ENCODE measurements around the gene RYR3. TPM values are rescaled to one million over a fixed set of nuclear protein-coding genes. Genes with fewer than 3 reads are reported as not detected.

RYR3 gene
- total and polyA plus RNA-seq, 7 experiments from 2014 or later, result 0.10 to 5.3 (median 1.2) TPM; not detected in 3

- no peaks in the 10 kb centered on the region for H3K9me3 ChIP-seq (ENCODE audit: control insufficient read depth in 2 of 3, low read length in 3 of 3)
- H3K9me3 Mint-ChIP-seq, result no peaks in the 10 kb centered on the region
- peaks cover 0 to 10% (median 5%) of the 10 kb centered on the region in 5 donors for H3K27me3 Mint-ChIP-seq
- ChIA-PET POLR2A (no interaction called here), CTCF (no interaction called here)
- DNase-seq (no peak), ATAC-seq (no peak)
- no peak overlapping the region for H3K27ac Mint-ChIP-seq
- H3K4me1 Mint-ChIP-seq, result no peaks in the 10 kb centered on the region
- intact Hi-C loops (cut with micrococcal nuclease), result no loop called here
- H3K36me3 ChIP-seq (ENCODE audit: control insufficient read depth in 2 of 3, insufficient read depth in 3 of 3, low read length in 3 of 3), result no peaks in the 10 kb centered on the region
- no peak overlapping the region for H3K4me3 Mint-ChIP-seq
- H3K36me3 Mint-ChIP-seq, result no peaks in the 10 kb centered on the region
- no peaks in the 10 kb centered on the region for H3K4me1 ChIP-seq (ENCODE audit: control insufficient read depth in 2 of 2, insufficient read depth in 2 of 2, low read length in 2 of 2)
- no peak overlapping the region for H3K4me3 ChIP-seq (ENCODE audit: low read length)
- H3K27me3 ChIP-seq (ENCODE audit: control insufficient read depth in 2 of 2, insufficient read depth in 2 of 2, low read length in 2 of 2), result no peaks in the 10 kb centered on the region
- H3K27ac ChIP-seq (ENCODE audit: low read depth, low read length), result no peak overlapping the region
These were observed 47.5 kb downstream of the RYR3 start for GRCh38 chr15:33358306-33358705.

- Histone ChIP-seq H3K9me3 (ENCODE audit: control insufficient read depth in 2 of 3, low read length in 3 of 3) (no peaks in the 10 kb centered on the region), H3K27ac (ENCODE audit: low read depth, low read length) (no peak overlapping the region), H3K4me3 (ENCODE audit: low read length) (no peak overlapping the region), H3K4me1 (ENCODE audit: control insufficient read depth in 2 of 2, insufficient read depth in 2 of 2, low read length in 2 of 2) (no peaks in the 10 kb centered on the region), H3K36me3 (ENCODE audit: control insufficient read depth in 2 of 3, insufficient read depth in 3 of 3, low read length in 3 of 3) (no peaks in the 10 kb centered on the region), H3K27me3 (ENCODE audit: control insufficient read depth in 2 of 2, insufficient read depth in 2 of 2, low read length in 2 of 2) (no peaks in the 10 kb centered on the region)
- Mint-ChIP-seq H3K9me3 (no peaks in the 10 kb centered on the region), H3K36me3 (no peaks in the 10 kb centered on the region), H3K27ac (no peak overlapping the region), H3K4me1 (no peaks in the 10 kb centered on the region), H3K4me3 (no peak overlapping the region), H3K27me3 (peaks cover 5 to 20% (median 14%) of the 10 kb centered on the region in 5 donors)
- intact Hi-C loops (cut with micrococcal nuclease), result no loop called here
- ATAC-seq (no peak), DNase-seq (no peak)
- ChIA-PET CTCF (no interaction called here), POLR2A (no interaction called here)
These were observed 50.1 kb downstream of the RYR3 start for GRCh38 chr15:33360886-33361285.

- Mint-ChIP-seq H3K4me1 (peaks cover 0 to 2% (median 0%) of the 10 kb centered on the region in 7 donors), H3K27me3 (peaks cover 1 to 26% (median 16%) of the 10 kb centered on the region in 5 donors)
These were observed 59.3 kb downstream of the RYR3 start for GRCh38 chr15:33369941-33370622.

DNA sequence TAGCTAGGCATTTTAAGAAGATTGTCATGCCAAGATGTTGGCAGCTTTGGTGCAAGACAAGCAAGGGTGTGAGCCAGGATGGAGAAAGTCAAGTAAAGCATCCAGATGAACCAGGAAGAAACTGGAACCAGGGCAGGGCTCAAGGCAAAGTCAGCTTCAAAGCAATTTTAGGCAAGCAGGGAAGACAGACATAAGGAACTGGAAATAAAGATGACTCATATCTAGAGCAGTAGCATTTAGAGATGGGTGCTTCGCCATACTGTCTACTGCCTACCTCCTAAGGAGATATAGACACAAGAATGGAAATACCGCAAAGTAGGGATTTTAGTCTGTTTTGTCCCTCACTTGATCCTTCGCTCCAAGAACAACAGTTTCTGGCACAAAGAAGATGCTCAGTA is 59.9 kb downstream of the RYR3 start:
- Histone ChIP-seq H3K9me3 (ENCODE audit: control insufficient read depth in 2 of 3, low read length in 3 of 3) (no peaks in the 10 kb centered on the region), H3K4me1 (ENCODE audit: control insufficient read depth in 2 of 2, insufficient read depth in 2 of 2, low read length in 2 of 2) (no peaks in the 10 kb centered on the region), H3K27ac (ENCODE audit: low read depth, low read length) (no peak overlapping the region), H3K36me3 (ENCODE audit: control insufficient read depth in 2 of 3, insufficient read depth in 3 of 3, low read length in 3 of 3) (no peaks in the 10 kb centered on the region), H3K4me3 (ENCODE audit: low read length) (no peak overlapping the region), H3K27me3 (ENCODE audit: control insufficient read depth in 2 of 2, insufficient read depth in 2 of 2, low read length in 2 of 2) (no peaks in the 10 kb centered on the region)
- ATAC-seq, result no peak
- ChIA-PET POLR2A (no interaction called here), CTCF (no interaction called here)
- intact Hi-C loops (cut with micrococcal nuclease), result no loop called here
- H3K4me1 Mint-ChIP-seq, result peaks cover 0 to 5% (median 0%) of the 10 kb centered on the region in 7 donors
- H3K27ac Mint-ChIP-seq, result no peak overlapping the region
- peaks cover 0 to 2% (median 0%) of the 10 kb centered on the region in 11 donors for H3K9me3 Mint-ChIP-seq
- no peaks in the 10 kb centered on the region for H3K36me3 Mint-ChIP-seq
- DNase-seq, result no peak
- no peak overlapping the region for H3K4me3 Mint-ChIP-seq
- H3K27me3 Mint-ChIP-seq, result peaks cover 1 to 27% (median 20%) of the 10 kb centered on the region in 5 donors

More at GRCh38 chr15:33369941-33370622, 59.3 kb downstream of the RYR3 start:
- ATAC-seq (no peak), DNase-seq (no peak)
- no peak overlapping the region for H3K4me3 Mint-ChIP-seq
- ChIA-PET POLR2A (no interaction called here), CTCF (no interaction called here)
- no peak overlapping the region for H3K27ac Mint-ChIP-seq
- Histone ChIP-seq H3K9me3 (ENCODE audit: control insufficient read depth in 2 of 3, low read length in 3 of 3) (no peaks in the 10 kb centered on the region), H3K4me3 (ENCODE audit: low read length) (no peak overlapping the region), H3K27me3 (ENCODE audit: control insufficient read depth in 2 of 2, insufficient read depth in 2 of 2, low read length in 2 of 2) (no peaks in the 10 kb centered on the region), H3K4me1 (ENCODE audit: control insufficient read depth in 2 of 2, insufficient read depth in 2 of 2, low read length in 2 of 2) (no peaks in the 10 kb centered on the region), H3K36me3 (ENCODE audit: control insufficient read depth in 2 of 3, insufficient read depth in 3 of 3, low read length in 3 of 3) (no peaks in the 10 kb centered on the region), H3K27ac (ENCODE audit: low read depth, low read length) (no peak overlapping the region)
- no peaks in the 10 kb centered on the region for H3K36me3 Mint-ChIP-seq
- peaks cover 0 to 2% (median 0%) of the 10 kb centered on the region in 11 donors for H3K9me3 Mint-ChIP-seq
- intact Hi-C loops (cut with micrococcal nuclease), result no loop called here

DNA sequence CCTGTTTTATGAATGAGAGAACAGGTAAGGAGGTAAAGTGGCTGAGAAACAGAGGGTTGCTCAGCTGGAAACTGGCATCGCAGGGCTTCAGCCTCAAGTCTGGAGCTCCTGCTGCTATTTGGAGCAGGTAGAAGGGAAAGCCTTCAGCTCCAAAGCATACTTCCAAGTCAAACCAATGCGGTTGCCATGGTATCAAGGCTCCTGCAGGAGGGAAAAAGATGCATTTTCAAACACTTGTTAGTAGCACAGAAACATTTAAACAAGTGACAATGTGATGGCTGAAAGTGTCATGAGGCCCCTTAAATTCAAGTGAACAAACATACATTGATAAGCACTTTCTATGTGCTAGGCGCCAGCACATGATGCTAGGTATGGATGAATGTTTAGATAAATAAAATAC is 60.4 kb downstream of the RYR3 start:
- H3K27me3 Mint-ChIP-seq, result peaks cover 1 to 30% (median 20%) of the 10 kb centered on the region in 5 donors
- CTCF ChIA-PET, result no interaction called here

GRCh38 chr15:33374226-33374914 is 63.6 kb downstream of the RYR3 start:
- no peak overlapping the region for H3K27ac Mint-ChIP-seq
- no peak overlapping the region for H3K4me3 ChIP-seq (ENCODE audit: low read length)
- H3K27ac ChIP-seq (ENCODE audit: low read depth, low read length), result no peak overlapping the region
- peaks cover 1 to 32% (median 17%) of the 10 kb centered on the region in 5 donors for H3K27me3 Mint-ChIP-seq
- no peaks in the 10 kb centered on the region for H3K4me1 ChIP-seq (ENCODE audit: control insufficient read depth in 2 of 2, insufficient read depth in 2 of 2, low read length in 2 of 2)
- peaks cover 0 to under 1% (median 0%) of the 10 kb centered on the region in 11 donors for H3K9me3 Mint-ChIP-seq
- no peak overlapping the region for H3K4me3 Mint-ChIP-seq
- H3K36me3 Mint-ChIP-seq, result no peaks in the 10 kb centered on the region
- ChIA-PET CTCF (no interaction called here), POLR2A (no interaction called here)
- ATAC-seq (no peak), DNase-seq (no peak)
- no peaks in the 10 kb centered on the region for H3K27me3 ChIP-seq (ENCODE audit: control insufficient read depth in 2 of 2, insufficient read depth in 2 of 2, low read length in 2 of 2)
- intact Hi-C loops (cut with micrococcal nuclease), result no loop called here
- no peaks in the 10 kb centered on the region for H3K36me3 ChIP-seq (ENCODE audit: control insufficient read depth in 2 of 3, insufficient read depth in 3 of 3, low read length in 3 of 3)
- peaks cover 0 to 5% (median 0%) of the 10 kb centered on the region in 7 donors for H3K4me1 Mint-ChIP-seq
- no peaks in the 10 kb centered on the region for H3K9me3 ChIP-seq (ENCODE audit: control insufficient read depth in 2 of 3, low read length in 3 of 3)

More for the DNA sequence above, 60.4 kb downstream of the RYR3 start:
- Histone ChIP-seq H3K9me3 (ENCODE audit: control insufficient read depth in 2 of 3, low read length in 3 of 3) (no peaks in the 10 kb centered on the region), H3K27ac (ENCODE audit: low read depth, low read length) (no peak overlapping the region), H3K4me1 (ENCODE audit: control insufficient read depth in 2 of 2, insufficient read depth in 2 of 2, low read length in 2 of 2) (no peaks in the 10 kb centered on the region), H3K36me3 (ENCODE audit: control insufficient read depth in 2 of 3, insufficient read depth in 3 of 3, low read length in 3 of 3) (no peaks in the 10 kb centered on the region), H3K27me3 (ENCODE audit: control insufficient read depth in 2 of 2, insufficient read depth in 2 of 2, low read length in 2 of 2) (no peaks in the 10 kb centered on the region), H3K4me3 (ENCODE audit: low read length) (no peak overlapping the region)
- ATAC-seq (no peak), DNase-seq (no peak)
- H3K4me3 Mint-ChIP-seq, result no peak overlapping the region
- H3K27ac Mint-ChIP-seq, result no peak overlapping the region
- peaks cover 0 to 5% (median 0%) of the 10 kb centered on the region in 7 donors for H3K4me1 Mint-ChIP-seq
- intact Hi-C loops (cut with micrococcal nuclease), result no loop called here
- H3K9me3 Mint-ChIP-seq, result peaks cover 0 to 2% (median 0%) of the 10 kb centered on the region in 11 donors
- POLR2A ChIA-PET, result no interaction called here
- no peaks in the 10 kb centered on the region for H3K36me3 Mint-ChIP-seq

DNA sequence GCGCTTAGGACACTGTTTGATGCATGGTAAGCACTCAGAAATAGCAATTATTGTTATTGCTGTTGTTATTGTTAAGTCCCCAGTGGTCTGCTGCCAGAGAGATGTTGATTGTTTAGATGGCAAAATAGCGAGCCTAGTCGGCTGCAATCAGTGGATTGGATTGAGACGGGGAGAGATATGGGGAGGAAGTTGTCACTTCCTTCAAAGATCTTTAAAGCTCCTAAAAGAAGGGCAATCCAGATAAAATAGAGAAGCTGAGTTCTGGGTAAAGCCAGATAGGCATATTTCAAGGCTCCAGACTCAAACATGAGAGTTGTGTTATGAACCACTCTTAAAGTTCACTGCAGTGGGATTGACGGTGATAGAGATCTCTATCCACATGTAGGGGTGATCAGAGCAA is 64.5 kb downstream of the RYR3 start:
- Histone ChIP-seq H3K4me3 (ENCODE audit: low read length) (no peak overlapping the region), H3K27me3 (ENCODE audit: control insufficient read depth in 2 of 2, insufficient read depth in 2 of 2, low read length in 2 of 2) (no peaks in the 10 kb centered on the region), H3K36me3 (ENCODE audit: control insufficient read depth in 2 of 3, insufficient read depth in 3 of 3, low read length in 3 of 3) (no peaks in the 10 kb centered on the region), H3K9me3 (ENCODE audit: control insufficient read depth in 2 of 3, low read length in 3 of 3) (no peaks in the 10 kb centered on the region), H3K4me1 (ENCODE audit: control insufficient read depth in 2 of 2, insufficient read depth in 2 of 2, low read length in 2 of 2) (no peaks in the 10 kb centered on the region), H3K27ac (ENCODE audit: low read depth, low read length) (no peak overlapping the region)
- DNase-seq, result no peak
- H3K9me3 Mint-ChIP-seq, result no peaks in the 10 kb centered on the region
- ChIA-PET POLR2A (no interaction called here), CTCF (no interaction called here)
- ATAC-seq, result no peak
- H3K27ac Mint-ChIP-seq, result no peak overlapping the region
- no peaks in the 10 kb centered on the region for H3K36me3 Mint-ChIP-seq
- peaks cover 0 to 5% (median 0%) of the 10 kb centered on the region in 7 donors for H3K4me1 Mint-ChIP-seq
- intact Hi-C loops (cut with micrococcal nuclease), result no loop called here
- H3K4me3 Mint-ChIP-seq, result no peak overlapping the region
- H3K27me3 Mint-ChIP-seq, result peaks cover 0 to 27% (median 15%) of the 10 kb centered on the region in 5 donors
